Testis (tissue), 2 donors: ENCODE data around the gene GLOD5.

Experiments used
- CTCF ChIP-seq, 3 experiments: fragments of 450-650 bp in 2 of 3; fragments of 200-600 bp in 1 of 3; sonication (generic) in 1 of 3; IDR thresholded peaks; one replicate each; pipeline ENCODE4 v1.5.1; 2016 to 2019; ENCODE audit warnings: antibody characterized with exemption in 3 of 3, mild to moderate bottlenecking in 2 of 3, moderate library complexity in 1 of 3
- POLR2A ChIP-seq: fragments of 450-650 bp; IDR thresholded peaks from one replicate; pipeline ENCODE4 v1.6.1; 2017; ENCODE audit warnings: antibody characterized with exemption, mild to moderate bottlenecking, moderate library complexity

DNA sequence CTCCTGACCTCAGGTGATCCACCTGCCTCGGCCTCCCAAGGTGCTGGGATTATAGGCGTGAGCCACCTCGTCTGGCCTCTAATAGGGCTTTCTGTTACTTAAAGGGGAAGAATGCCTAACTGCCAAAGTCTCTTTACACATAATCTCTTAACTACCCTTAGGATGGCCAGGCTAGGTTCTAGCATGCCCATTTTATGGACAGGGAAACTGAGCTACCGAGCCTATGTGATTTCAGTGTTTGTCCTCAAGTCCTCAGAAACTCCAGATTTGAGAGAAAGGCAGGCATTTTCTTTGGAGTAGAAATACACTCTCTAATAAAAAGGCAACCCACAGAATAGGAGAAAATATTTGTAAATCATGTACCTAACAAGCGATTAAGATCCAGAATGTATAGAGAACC is 12.4 kb upstream of the GLOD5 start:
- TF ChIP-seq POLR2A = no peak
- no peak for TF ChIP-seq CTCF (IDR thresholded peaks at IDR 0.05)
